Ovary (tissue), 9 donors: Measurements from ENCODE around the gene ARHGEF10L. TPM values are rescaled to one million over a fixed set of nuclear protein-coding genes. Genes with fewer than 3 reads are reported as not detected.

Source experiments
- DNase-seq, 5 donors: peaks; one replicate each; pipeline ENCODE4 v3.0.0-alpha.2; 2019 to 2020
- H3K27ac ChIP-seq, 2 donors: fragments of 200-600 bp; one replicate each; pipeline versions ENCODE4 v1.5.1 to v1.8.0; 2019 to 2022
- H3K27me3 ChIP-seq: fragments of 200-600 bp; one replicate; pipeline ENCODE4 v1.8.0; 2022
- H3K36me3 ChIP-seq: fragments of 200-600 bp; sonication (generic); one replicate; pipeline ENCODE4 v1.5.1; 2019
- H3K4me1 ChIP-seq: one replicate; pipeline ENCODE4 v1.8.1; 2013; ENCODE audit warnings: mild to moderate bottlenecking, moderate library complexity; ENCODE audit not compliant: insufficient read depth
- H3K4me3 ChIP-seq: fragments of 200-600 bp; sonication (generic); one replicate; pipeline ENCODE4 v1.5.1; 2017
- H3K9me3 ChIP-seq, 2 donors: fragments of 200-600 bp in 1 of 2; sonication (generic) in 1 of 2; one replicate each; pipeline versions ENCODE4 v1.5.1 to v1.8.1; 2013 to 2019; ENCODE audit warnings: mild to moderate bottlenecking in 1 of 2, moderate library complexity in 1 of 2
- EP300 ChIP-seq: sonication (generic); formaldehyde crosslinking; IDR thresholded peaks from one replicate; pipeline ENCODE4 v1.6.1; 2017; ENCODE audit warnings: antibody characterized with exemption
- POLR2A ChIP-seq: fragments of 450-650 bp; IDR thresholded peaks from one replicate; pipeline ENCODE4 v1.6.1; 2017; ENCODE audit warnings: antibody characterized with exemption, mild to moderate bottlenecking, moderate library complexity
- WGBS, 3 donors: extraction: QIAGEN DNeasy Blood & Tissue Kit in 1 of 3; methylation state at CpG; one replicate each; pipeline versions ENCODE4 v1.1.5 to v1.1.7; 2013 to 2017; 5-methylcytosine and 5-hydroxymethylcytosine counted together
- intact Hi-C, 4 donors: fragments of 100-400 bp; cut with DNase I; formaldehyde crosslinking; loops; one replicate each; pipeline versions ENCODE4 v1.11.0 to v1.15.1; 2022 to 2023
- polyA plus RNA-seq, 2 donors: library from polyadenylated mRNA; stranded (reverse); fragments of 200-250 nt in 1 of 2; fragments of 350-450 nt in 1 of 2; fragmentation: Illumina TruSeq in 1 of 2; extraction: RNeasy Lipid Tissue Mini Kit (QIAGEN cat#74804) in 1 of 2; gene quantifications; one replicate each; pipeline ENCODE4 v1.2.3, GENCODE V29; 2013 to 2014
- total RNA-seq, 7 donors: library from RNA; depleted of rRNA in 2 of 7; stranded (reverse); fragments of >200 nt in 2 of 7; fragmentation: NEBNext Ultra II Directional in 3 of 7; extraction: Animal tissue kit (Norgen Biotek cat#: 25700) in 3 of 7; gene quantifications; one replicate each; pipeline versions ENCODE4 v1.1.0 to v1.2.4, GENCODE V29; 2016 to 2023
- TF ChIP-seq, protein P1 (sequence below), 3 donors: fragments of 450-650 bp in 2 of 3; fragments of 200-600 bp in 1 of 3; IDR thresholded peaks; one replicate each; pipeline versions ENCODE4 v1.5.1 to v1.8.0; 2016 to 2022; ENCODE audit warnings: antibody characterized with exemption in 3 of 3, mild to moderate bottlenecking in 1 of 3
- donor health status: DM: no; HTN: no; CAD: no; lungs with moderate emphysema.
- donor health status: DM: no; HTN: no; CAD: no.
- donor health status: Bipolar disorder and iron deficiency.
- donor health status: DM: yes; HTN: yes; CAD: no.
- donor health status: DM: no; HTN: no; CAD: no.
- donor health status: DM: yes; HTN: yes; CAD: no.

ARHGEF10L gene
- total and polyA plus RNA-seq, 9 donors, result 3.6 to 23.0 (median 18.3) TPM

DNA sequence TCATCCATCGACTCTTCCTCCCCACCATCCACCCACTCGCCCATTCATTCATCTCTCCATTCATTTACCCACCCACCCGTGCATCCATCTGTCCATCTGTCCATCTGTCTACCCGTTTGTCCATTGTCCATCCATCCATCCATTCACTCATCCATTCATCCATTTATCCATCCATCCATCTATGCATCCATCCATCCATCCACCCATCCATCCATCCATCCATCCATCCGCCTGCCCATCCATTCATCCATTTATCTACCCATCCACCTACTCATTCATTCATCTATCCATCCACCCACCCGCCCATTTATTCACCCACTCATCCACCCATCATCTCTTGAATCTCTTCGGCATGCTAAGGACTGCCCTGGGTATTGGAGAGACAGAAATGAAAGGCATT is 18.5 kb downstream of the ARHGEF10L start:
- WGBS, 3 donors, result 90 to 94% (median 92%) methylated on average over 7 of the region's 7 CpGs

DNA sequence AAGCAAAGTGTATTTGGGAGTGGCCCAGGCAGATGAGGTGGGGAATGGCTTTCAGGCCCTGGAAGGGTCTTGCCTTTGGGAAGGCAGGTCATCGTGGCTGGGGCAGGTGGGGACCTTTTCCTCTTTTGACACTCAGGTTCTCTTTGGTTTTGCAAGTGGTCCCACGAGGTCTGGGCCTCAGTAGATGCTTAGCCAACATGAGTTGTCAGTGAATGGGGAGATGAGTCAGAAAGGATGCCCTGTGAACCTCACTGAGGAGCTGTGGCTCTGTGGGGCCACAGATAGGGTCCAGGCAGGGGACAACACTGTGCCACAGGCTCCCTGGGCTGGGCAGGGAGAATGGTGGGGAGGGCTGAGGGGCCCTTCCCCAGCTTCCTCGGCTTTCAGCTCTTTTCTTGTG is 19.0 kb downstream of the ARHGEF10L start:
- H3K4me1 ChIP-seq, result peaks cover 12% of the 10 kb centered on the region
- H3K36me3 ChIP-seq, result no peaks in the 10 kb centered on the region
- H3K9me3 ChIP-seq, result no peaks in the 10 kb centered on the region
- H3K4me3 ChIP-seq, result no peak overlapping the region
- no peak overlapping the region for H3K27ac ChIP-seq
- TF ChIP-seq, protein P1, sequence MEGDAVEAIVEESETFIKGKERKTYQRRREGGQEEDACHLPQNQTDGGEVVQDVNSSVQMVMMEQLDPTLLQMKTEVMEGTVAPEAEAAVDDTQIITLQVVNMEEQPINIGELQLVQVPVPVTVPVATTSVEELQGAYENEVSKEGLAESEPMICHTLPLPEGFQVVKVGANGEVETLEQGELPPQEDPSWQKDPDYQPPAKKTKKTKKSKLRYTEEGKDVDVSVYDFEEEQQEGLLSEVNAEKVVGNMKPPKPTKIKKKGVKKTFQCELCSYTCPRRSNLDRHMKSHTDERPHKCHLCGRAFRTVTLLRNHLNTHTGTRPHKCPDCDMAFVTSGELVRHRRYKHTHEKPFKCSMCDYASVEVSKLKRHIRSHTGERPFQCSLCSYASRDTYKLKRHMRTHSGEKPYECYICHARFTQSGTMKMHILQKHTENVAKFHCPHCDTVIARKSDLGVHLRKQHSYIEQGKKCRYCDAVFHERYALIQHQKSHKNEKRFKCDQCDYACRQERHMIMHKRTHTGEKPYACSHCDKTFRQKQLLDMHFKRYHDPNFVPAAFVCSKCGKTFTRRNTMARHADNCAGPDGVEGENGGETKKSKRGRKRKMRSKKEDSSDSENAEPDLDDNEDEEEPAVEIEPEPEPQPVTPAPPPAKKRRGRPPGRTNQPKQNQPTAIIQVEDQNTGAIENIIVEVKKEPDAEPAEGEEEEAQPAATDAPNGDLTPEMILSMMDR (IDR thresholded peaks at IDR 0.05), result no peak
- TF ChIP-seq POLR2A (no peak), EP300 (no peak)
- no peaks in the 10 kb centered on the region for H3K27me3 ChIP-seq
- no peak for DNase-seq
- WGBS, 3 donors, result 81 to 90% (median 86%) methylated on average over 3 of the region's 3 CpGs
- intact Hi-C loops, result no loop called here

More for the DNA sequence above, 18.5 kb downstream of the ARHGEF10L start:
- Histone ChIP-seq H3K4me1 (peaks cover 12% of the 10 kb centered on the region), H3K27me3 (no peaks in the 10 kb centered on the region), H3K4me3 (no peak overlapping the region), H3K36me3 (no peaks in the 10 kb centered on the region), H3K9me3 (no peaks in the 10 kb centered on the region), H3K27ac (no peak overlapping the region)
- no peak for TF ChIP-seq EP300
- TF ChIP-seq POLR2A, result no peak
- TF ChIP-seq, protein P1 (IDR thresholded peaks at IDR 0.05), result no peak
- DNase-seq, result no peak
- intact Hi-C loops, result no loop called here

DNA sequence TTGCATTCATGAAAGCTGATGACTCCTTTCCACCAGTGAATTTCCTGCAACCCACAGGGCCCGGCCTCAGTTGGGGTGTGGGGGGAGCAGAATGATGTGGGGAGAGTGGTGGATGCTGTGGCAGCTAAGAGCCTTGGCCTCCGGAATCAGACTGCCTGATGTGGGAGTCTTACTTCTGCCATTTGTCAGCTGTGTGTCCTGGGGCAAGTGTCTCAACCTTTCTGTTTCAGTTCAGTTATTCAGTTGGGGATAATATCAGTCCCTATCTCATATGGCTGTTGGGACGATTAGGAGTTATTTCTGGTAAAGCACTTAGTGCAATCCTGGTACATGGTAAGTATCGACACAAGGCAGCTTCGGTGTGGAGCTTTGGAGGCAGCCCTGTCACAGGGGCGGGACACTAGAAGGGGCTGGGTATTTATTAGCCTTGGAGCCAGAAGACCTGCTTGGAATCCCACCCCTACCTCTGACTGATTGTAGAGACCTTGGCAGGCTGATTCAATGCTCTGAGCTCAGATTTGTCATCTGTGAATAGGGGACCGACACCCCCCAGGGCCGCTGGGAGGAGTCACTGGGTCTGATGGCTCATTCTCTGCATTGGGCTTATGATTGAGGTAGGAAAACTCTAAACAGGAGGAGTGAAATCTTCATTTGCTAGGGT is 19.6 kb downstream of the ARHGEF10L start:
- no peaks in the 10 kb centered on the region for H3K36me3 ChIP-seq
- WGBS, 3 donors, result 83 to 86% (median 85%) methylated on average over 8 of the region's 8 CpGs
- DNase-seq, result no peak

DNA sequence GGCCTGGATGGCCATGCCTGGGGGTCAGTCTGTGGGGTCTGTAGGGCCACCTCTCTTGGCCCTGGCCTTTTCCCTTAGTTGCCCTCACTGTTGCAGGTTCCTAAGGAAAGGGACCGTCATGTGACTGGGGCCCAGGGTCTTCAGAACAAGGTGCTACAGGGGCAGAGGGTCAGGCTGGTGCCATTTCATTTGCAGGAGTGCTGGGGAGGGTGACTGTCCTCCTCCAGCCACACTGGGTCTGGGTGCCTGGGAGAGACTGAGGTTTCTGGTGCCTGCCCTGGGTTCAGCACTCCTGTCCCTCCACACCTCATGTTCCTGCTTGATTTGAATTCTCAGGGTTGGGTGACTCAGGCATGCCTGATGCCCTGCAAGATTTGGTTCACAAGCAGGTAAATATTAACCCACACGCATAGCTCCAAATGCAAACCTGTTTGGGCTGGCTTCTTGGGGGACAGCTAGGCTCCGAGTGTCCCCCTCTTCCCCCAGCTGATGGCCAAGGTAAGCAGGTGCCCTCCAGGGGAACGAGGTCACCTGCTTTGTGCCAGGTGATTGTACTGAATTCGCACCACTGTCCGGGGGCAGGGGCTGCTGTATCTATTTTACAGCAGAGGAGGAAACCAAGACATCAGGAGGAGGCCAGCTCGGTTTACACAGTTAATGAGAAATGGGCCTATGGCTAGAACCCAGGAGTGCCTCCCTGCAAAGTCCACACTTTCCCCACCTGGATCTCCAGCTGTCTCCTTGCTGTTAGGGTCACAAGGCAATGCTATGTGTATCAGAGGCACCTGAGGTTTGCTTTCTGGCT is 20.3 kb downstream of the ARHGEF10L start:
- no peak for TF ChIP-seq POLR2A
- TF ChIP-seq EP300, result no peak
- TF ChIP-seq, protein P1 (IDR thresholded peaks at IDR 0.05), result no peak

More for the DNA sequence above, 19.6 kb downstream of the ARHGEF10L start:
- no peak overlapping the region for H3K4me3 ChIP-seq
- H3K27me3 ChIP-seq, result no peaks in the 10 kb centered on the region
- H3K27ac ChIP-seq, result no peak overlapping the region
- peaks cover 12% of the 10 kb centered on the region for H3K4me1 ChIP-seq
- TF ChIP-seq POLR2A (no peak), EP300 (no peak)
- TF ChIP-seq, protein P1 (IDR thresholded peaks at IDR 0.05), result no peak
- no peaks in the 10 kb centered on the region for H3K9me3 ChIP-seq
- intact Hi-C loops, result no loop called here

More for the DNA sequence above, 20.3 kb downstream of the ARHGEF10L start:
- H3K27ac ChIP-seq, result no peak overlapping the region
- H3K36me3 ChIP-seq, result no peaks in the 10 kb centered on the region
- intact Hi-C loops, result no loop called here
- H3K4me3 ChIP-seq, result no peak overlapping the region
- no peaks in the 10 kb centered on the region for H3K27me3 ChIP-seq
- H3K9me3 ChIP-seq, result no peaks in the 10 kb centered on the region
- no peak for DNase-seq
- 91 to 96% (median 92%) methylated on average over 7 of the region's 7 CpGs for WGBS, 3 donors
- H3K4me1 ChIP-seq, result peaks cover 12% of the 10 kb centered on the region
